NCI-H510A (cell line): ENCODE results near the gene ARHGAP4.

Experiments
- DNase-seq: peaks from one replicate; lab custom pipeline; 2025; lab: John Stamatoyannopoulos, UW

The ARHGAP4 gene

DNA sequence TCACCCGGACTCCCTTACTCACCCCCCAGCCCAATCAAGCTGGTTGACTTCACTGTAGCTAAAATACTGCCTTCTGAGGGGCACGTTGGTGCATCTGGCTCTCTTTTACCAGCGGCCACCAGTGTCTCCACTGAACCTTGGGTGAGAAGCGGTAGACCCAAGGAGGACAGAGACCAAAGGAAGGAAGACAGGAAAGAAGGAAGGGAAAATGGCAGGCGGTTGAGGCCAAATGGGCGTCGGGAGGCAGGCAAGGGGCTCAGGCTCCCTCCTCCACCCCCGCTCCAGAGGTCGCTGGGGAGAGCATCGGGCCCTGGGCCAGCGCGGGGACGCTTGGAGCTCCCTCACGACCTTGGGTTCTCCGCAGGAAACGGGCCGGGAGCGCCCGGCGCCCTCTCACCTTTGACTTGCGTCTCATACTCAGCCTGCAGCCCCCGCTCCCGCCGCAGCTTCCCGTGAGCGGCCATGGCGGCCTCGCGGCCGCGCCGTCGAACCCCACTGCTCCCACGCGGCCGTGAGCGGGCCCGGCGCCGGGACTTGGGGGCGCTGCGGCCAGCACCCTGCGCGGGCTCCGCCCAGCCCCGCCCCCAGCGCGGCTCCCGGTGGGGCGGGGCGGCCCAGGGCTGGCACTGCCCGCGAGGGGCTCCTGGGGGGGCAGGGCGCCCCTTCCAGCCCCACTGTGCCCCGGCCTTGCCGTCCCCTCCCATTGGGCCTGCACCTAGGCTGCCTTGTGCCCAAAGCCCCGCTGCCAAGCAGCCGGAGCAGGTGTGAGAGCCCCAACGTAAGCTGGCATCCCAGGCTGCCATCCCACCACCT, at the start of gene ARHGAP4:
ARHGAP4 (minus strand) TSS at position 526 of the 813 bp plus-strand sequence; CDS start at position 464, 62 bp downstream.
- no peak for DNase-seq

GRCh38 chrX:153974726-153975286, 48.7 kb upstream of the ARHGAP4 start:
- DNase-seq = no peak

DNA sequence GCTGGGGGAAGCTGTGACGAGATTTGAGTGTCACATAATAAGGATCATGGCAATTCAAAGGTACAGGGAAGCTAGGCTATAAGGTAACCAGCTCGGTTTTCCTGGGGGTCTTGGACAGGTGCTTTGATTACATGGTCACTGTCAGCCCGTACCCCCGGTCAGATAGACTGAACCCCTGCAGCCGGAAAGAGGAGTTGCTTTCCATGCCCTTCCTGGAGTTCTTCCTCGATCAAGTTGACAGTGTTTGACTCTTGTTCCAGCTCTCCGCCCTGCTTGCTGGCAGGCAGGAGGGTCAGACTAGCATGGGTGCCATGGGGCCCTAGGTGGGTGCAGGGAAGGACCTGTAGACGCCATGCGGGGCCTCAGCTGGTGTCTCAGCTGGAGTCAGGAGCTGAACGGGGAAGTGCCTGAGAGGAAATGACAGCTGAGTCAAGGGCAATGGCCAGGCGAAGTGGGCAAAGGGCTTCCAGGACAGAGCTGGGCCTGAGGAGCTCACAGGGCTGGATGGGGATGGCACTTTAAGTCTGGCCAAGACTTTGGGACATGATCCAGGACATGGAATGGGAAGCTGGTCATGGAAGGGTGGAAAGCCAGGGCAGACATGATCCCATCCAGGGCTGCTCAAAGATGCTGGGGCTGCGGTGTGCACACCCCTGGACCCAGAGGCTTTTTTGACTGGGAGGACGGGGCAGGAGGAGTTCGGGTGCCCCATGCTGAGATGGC, 48.1 kb upstream of the ARHGAP4 start:
- DNase-seq = no peak

- no peak for DNase-seq
Measured at GRCh38 chrX:153973127-153974002, 47.3 kb upstream of the ARHGAP4 start.

DNA sequence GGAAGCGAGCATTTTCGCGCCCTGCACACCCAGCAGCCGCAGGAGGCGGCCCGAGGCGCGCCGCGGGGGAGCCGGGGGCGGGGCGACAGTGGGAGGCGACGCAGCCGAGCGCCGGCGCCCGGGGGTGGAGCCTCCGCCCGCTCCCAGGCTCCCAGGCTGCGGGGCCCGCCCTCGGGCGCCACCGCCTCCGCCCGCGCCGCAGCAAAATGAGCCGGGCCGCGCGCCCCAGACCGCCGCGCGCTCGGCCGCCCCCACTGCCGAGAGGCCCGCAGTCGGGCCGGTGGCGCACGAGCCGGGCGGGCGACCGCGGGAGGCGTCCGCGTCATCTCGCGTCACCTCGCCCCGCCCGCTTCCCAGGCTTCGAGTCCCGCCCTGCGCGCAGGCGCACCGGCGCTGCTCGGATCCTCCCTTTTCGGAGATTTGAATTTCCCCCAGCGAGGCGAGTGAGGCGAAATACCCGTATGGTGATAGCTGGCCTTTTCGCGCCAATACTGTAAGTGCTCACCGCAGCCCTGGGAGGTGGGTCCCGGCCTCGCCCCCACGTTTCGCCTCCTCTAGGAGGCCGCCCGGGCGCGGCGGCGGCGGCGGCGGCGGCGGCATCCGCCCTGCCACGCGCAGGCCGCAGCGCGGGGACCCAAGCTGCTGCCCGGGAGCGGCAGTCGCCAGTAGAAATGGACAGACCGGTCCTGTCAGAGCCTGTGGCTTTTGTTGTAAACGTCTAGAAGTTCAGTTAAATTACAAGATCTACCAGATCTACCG, 46.5 kb upstream of the ARHGAP4 start, which contains the start of gene TMEM187:
TMEM187 (plus strand) TSS at position 387 of the 759 bp plus-strand sequence. CDS start 9,309 bp downstream, outside the sequence.
- peak; percentile 85 for DNase-seq

DNA sequence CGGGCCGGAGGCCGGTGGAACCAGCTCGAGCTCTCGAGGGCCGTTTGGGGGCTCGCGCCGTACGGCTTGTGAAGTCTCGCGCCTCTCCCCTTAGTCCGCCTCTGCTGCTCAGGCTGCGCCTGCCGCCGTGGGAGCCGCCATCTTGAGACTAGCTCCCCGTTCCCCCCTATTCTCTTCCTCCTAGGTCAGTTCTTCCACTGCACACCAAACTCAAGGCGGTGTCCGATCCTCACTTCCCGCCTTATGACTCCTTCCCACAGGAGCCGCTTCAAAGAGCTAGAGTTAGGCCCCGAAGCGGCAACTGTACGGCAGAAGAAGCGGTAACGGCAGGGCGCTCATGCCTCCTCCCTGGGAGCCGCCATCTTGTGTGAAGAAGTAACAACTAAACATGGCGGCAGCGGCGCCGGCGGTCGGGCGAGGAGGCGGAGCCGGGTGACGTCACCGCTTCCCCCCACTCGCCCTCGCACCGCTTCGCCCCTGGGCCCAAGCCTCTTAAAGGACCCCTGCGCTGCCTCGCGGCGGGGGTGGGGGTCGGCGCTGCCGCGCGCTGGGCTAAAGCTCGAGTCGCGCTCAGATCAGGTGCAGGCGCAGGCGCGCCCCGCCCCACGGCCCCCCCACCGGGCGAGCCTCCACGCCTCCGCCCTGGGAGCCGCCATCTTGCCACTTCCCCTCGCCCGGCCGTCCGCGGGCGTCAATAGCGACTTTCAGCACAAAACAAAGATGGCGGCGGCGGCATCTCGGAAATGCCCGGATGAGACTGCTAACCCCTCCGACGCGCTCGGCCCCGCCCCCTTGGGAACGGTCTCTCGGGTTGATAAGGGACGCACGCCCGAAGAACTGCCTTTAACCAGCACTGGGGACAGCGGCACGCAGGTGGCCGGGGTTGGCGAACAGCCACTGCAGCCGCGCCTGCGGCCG, 45.6 kb upstream of the ARHGAP4 start, which contains the start of gene HCFC1:
HCFC1 (minus strand) TSS at position 369 of the 918 bp plus-strand sequence. CDS start 978 bp downstream, outside the sequence.
- DNase-seq = peak; percentile 81

DNA sequence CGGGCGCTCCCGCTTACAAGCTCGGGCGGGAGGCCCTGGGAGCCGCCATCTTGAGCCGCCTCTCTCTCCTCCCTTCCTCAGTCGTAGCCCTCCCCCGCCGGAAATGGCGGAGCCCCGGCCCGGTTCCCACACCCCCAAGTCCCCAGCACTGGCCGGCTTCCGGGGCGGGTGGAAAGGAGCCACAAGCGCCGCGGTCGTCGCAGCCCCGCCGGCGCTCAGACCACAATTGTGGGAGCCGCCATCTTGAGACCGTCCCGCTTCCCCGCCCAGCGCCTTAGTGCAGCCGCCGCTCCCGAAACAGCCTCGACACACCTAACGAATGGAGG, 45.0 kb upstream of the ARHGAP4 start:
- DNase-seq = peak; percentile 79

GRCh38 chrX:153970357-153971123, 44.5 kb upstream of the ARHGAP4 start:
- peak; percentile 34 for DNase-seq

DNA sequence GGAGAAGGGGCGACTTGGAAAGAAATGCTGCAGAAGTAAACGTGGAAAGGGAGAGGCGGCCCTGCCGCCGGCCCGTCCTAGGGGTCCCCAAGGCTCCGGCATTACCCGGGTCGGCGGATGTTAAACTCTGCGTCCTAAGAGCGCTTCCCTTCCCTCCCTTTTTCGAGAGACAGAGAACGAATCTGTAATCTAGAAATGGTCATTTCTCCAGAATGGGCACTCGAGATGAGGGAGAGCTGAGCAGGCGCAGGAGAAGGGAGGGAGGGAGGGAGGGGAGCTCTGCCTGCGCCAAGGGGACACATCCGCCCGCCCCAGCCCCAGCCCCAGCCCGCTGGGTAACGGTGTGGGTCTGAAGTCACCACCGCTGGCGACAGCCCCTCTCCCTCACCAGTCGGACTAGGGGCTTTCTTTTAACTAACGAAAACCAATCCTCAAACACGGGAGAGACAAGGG, 43.9 kb upstream of the ARHGAP4 start:
- DNase-seq = no peak

DNA sequence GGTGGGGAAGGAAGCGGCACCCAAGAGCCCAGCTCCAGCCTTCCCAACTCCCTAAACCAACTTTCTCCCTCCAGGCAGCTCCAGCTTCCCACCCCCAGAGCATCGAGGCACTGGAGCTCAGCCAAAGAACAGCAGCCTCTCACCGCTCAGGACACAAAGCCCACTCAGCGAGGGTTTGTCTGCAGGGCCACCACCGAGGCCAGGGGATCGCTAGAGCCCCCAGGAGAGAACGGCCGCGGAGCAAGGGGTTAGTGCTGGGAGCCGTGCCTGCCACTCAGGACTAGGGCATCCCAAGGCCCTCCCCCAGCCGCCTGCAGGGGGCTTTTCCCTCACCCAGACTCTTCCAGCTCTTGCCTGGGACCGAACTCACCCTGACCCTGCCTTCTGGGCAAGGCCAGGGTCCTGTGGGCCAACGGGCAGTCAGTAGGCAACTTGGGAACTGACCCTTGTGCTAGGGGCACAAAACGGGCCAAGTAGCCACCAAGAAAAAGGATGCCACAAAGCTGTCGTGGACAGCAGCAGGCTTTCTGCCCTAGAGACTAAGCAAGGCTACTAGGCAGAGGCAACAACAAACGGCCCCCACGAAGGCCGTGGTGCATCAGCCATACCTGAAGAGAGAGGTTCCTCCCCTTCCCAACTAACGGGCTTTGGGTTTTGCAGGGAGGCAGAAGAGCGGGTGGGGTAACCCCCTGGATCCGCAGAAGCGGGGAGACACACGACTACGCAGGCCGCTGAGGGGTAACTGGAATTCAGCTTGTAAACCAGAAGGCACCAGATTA, 43.2 kb upstream of the ARHGAP4 start:
- no peak for DNase-seq

DNA sequence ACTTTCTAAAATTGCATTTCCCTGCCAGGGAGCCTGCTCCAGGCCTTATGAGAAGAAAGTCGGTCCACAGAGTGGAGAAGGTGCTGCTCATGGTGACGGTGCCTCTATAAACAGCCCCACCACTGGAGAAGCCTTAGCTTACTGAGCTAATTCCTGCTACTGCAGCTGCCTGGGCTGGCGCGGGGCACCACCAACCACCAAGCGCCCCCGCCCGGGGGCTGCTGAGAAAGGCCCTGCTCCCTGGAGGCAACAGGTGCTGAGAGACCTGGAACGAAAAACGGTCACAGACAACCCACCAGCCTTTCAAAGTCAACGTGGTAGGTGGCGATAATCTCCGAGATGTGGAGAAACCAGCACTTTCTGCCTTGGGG, 42.7 kb upstream of the ARHGAP4 start:
- DNase-seq = no peak

DNA sequence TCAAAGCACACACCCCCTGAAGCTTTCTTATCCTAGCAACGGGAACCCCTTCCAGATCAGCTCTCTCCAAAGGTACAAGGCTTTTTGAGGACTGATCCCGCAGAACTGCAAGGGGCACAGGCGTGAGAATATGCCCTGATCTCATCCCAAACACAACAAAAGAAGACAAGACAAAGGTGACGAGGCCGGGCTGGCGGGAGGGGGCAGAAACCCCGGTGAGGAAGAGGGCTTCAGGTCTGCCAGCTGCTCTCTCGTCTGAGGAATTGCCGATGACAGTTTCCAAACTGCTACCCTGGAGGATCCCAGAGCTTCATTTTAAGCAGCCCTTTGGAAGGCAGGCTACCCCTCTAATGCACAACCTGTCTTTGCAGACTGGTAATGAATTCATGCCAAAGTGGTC, 42.2 kb upstream of the ARHGAP4 start:
- no peak for DNase-seq

- DNase-seq = no peak
Measured at GRCh38 chrX:153967536-153968224, 41.6 kb upstream of the ARHGAP4 start.

- DNase-seq = no peak
Measured at GRCh38 chrX:153966841-153967535, 40.9 kb upstream of the ARHGAP4 start.

- DNase-seq = no peak
Measured at GRCh38 chrX:153966283-153966688, 40.2 kb upstream of the ARHGAP4 start.

DNA sequence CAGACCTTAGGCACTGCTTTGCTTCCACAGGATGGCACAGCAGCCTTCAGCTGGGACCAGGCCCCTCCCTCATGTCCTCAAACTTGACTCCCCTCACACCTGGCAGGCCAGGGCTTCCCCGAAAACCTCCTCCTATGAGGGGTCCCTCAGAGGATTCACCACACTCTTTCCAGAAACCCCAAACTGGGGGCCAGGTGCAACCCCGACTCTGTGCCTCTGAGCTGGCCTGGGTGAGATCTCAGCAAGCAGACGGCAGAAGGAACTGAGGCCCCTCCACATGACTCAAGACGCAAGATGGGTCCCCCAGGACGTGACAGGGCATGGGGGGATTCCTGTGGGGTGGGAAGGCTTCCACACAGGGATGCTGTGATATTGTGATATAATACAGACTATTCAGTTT, 39.3 kb upstream of the ARHGAP4 start:
- no peak for DNase-seq

DNA sequence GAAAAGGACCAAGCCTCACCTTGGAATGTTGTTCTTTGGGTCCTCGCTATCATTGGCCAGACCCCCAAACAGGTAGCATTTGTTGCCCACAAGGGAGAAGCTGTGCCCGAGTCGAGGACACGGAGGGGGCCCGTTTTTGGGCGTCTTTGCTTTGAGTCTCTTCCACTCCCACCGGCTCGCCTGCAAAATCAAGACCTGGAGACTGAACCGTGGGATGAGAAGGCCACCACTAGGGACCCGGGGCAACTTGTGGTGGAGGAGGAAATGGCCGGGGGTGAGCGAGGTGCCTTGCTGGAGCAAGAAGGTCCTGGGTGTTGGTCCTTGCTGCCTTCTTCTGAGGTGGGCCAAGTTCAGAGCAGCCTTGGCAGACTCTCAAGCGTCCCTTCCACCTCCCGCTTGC, 38.0 kb upstream of the ARHGAP4 start:
- DNase-seq = no peak
